Measurements from ENCODE around the gene TAOK1. TPM values are rescaled to one million over a fixed set of nuclear protein-coding genes. Genes with fewer than 3 reads are reported as not detected.

TAOK1 gene
- total and polyA plus RNA-seq, 9 of the 15 experiments (the other 6 are each of a cell fraction or from before 2014, with no cell fraction given): 3.2 to 33.1 (median 16.5) TPM

GRCh38 chr17:29592850-29593551 is 202.8 kb downstream of the TAOK1 start, which contains the start of gene ANKRD13B (continued):
- TF ChIP-seq NR2C2 (CRISPR knock-in tag; IDR thresholded peaks at IDR 0.05) (no peak), NR2C2 (tag; IDR thresholded peaks at IDR 0.05) (peak; percentile 47), TCF15 (CRISPR knock-in tag; IDR thresholded peaks at IDR 0.05) (no peak), AFF1 (IDR thresholded peaks at IDR 0.05; ENCODE audit: low read depth in 1 of 2, partially characterized antibody in 2 of 2) (peak in 1 of 2 experiments; percentile 82)

All from K562 (cell line).